Endothelial cell (in vitro differentiated cells): Measurements from ENCODE around the gene EIF3K. TPM values are rescaled to one million over a fixed set of nuclear protein-coding genes. Genes with fewer than 3 reads are reported as not detected.

Source experiments
- DNase-seq: peaks from one replicate; pipeline ENCODE4 v3.0.0; 2021; ENCODE audit warnings: low spot score
- H3K27ac Mint-ChIP-seq: one replicate; pipeline ENCODE4 v1.8.0; 2021; ENCODE audit warnings: mixed read lengths, inconsistent platforms; ENCODE audit not compliant: unreplicated experiment
- H3K27me3 Mint-ChIP-seq: one replicate; pipeline ENCODE4 v1.8.0; 2021; ENCODE audit warnings: mild to moderate bottlenecking, moderate library complexity, mixed read lengths, inconsistent platforms; ENCODE audit not compliant: unreplicated experiment
- H3K36me3 Mint-ChIP-seq: one replicate; pipeline ENCODE4 v1.8.0; 2021; ENCODE audit warnings: mild to moderate bottlenecking, low read depth, mixed read lengths, inconsistent platforms; ENCODE audit not compliant: unreplicated experiment
- H3K4me1 Mint-ChIP-seq: one replicate; pipeline ENCODE4 v1.8.0; 2021; ENCODE audit warnings: mild to moderate bottlenecking, mixed read lengths, inconsistent platforms; ENCODE audit not compliant: unreplicated experiment
- H3K4me3 Mint-ChIP-seq: one replicate; pipeline ENCODE4 v1.8.0; 2021; ENCODE audit warnings: mild to moderate bottlenecking, mixed read lengths, inconsistent platforms; ENCODE audit not compliant: unreplicated experiment
- H3K9me3 Mint-ChIP-seq: one replicate; pipeline ENCODE4 v1.8.0; 2021; ENCODE audit warnings: mixed read lengths, inconsistent platforms; ENCODE audit not compliant: unreplicated experiment
- total RNA-seq: library from RNA; stranded (reverse); fragmentation: NEBNext Ultra II Directional; extraction: Animal tissue kit (Norgen Biotek cat#: 25700); gene quantifications from one replicate; pipeline ENCODE4 v1.2.1, GENCODE V29; 2021; ENCODE audit not compliant: unreplicated experiment
- TF ChIP-seq, protein P1 (sequence below): fragments of 200-600 bp; sonication (generic); IDR thresholded peaks from one replicate; pipeline ENCODE4 v1.5.0; 2021; ENCODE audit warnings: antibody characterized with exemption; ENCODE audit not compliant: unreplicated experiment

The EIF3K gene
- total RNA-seq, 1 donor from 2014 or later: 469 TPM

DNA sequence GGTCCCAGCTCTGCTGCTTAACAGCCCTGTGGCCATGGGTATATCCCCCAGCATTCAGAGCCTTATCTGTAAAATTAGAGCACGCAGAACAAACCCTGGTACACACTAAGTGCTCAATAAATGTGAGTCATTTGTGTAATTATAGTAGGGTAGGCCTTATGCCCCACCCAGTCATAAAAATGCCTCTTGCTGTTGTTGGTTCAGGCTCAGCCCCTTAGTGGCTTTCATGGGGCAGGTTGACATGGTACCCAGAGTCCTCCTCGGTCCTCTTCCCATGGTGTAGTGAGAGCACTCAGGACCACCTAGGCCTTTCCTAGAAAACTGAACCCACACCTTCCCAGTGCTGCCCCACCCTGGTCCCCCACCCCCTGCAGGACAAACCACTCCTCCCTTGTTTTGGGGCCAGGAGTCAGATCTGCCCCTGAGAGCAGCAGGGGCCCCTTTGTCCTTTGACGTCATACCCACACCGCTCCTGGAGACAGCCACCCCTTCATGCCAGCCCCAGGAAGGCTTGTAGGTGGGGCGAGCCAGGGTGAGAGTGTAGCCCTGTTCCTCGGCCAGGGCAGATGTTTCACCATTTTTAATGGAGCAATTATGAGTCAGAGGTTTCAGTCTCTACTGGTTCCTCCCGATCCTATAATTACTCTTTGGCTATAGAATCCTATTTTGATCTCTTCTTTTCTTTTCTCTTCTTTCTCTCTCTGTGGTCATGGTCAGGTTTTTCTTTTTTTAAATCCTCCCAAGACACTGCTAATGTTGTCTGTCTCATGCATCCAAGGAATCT, 65.3 kb downstream of the EIF3K start:
- TF ChIP-seq, protein P1, sequence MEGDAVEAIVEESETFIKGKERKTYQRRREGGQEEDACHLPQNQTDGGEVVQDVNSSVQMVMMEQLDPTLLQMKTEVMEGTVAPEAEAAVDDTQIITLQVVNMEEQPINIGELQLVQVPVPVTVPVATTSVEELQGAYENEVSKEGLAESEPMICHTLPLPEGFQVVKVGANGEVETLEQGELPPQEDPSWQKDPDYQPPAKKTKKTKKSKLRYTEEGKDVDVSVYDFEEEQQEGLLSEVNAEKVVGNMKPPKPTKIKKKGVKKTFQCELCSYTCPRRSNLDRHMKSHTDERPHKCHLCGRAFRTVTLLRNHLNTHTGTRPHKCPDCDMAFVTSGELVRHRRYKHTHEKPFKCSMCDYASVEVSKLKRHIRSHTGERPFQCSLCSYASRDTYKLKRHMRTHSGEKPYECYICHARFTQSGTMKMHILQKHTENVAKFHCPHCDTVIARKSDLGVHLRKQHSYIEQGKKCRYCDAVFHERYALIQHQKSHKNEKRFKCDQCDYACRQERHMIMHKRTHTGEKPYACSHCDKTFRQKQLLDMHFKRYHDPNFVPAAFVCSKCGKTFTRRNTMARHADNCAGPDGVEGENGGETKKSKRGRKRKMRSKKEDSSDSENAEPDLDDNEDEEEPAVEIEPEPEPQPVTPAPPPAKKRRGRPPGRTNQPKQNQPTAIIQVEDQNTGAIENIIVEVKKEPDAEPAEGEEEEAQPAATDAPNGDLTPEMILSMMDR: no peak
- Mint-ChIP-seq H3K27ac (peak overlapping the region; percentile 94), H3K4me3 (peak overlapping the region; percentile 29), H3K27me3 (peaks cover 11% of the 10 kb centered on the region), H3K9me3 (no peaks in the 10 kb centered on the region), H3K36me3 (peaks cover 22% of the 10 kb centered on the region), H3K4me1 (peaks cover 73% of the 10 kb centered on the region)
- no peak for DNase-seq

- Mint-ChIP-seq H3K27me3 (peaks cover 11% of the 10 kb centered on the region), H3K4me3 (peak overlapping the region; percentile 29), H3K4me1 (peaks cover 67% of the 10 kb centered on the region), H3K9me3 (no peaks in the 10 kb centered on the region), H3K27ac (peak overlapping the region; percentile 94), H3K36me3 (peaks cover 19% of the 10 kb centered on the region)
- TF ChIP-seq, protein P1: no peak
- no peak for DNase-seq
These were observed 66.1 kb downstream of the EIF3K start for GRCh38 chr19:38684862-38685665.

DNA sequence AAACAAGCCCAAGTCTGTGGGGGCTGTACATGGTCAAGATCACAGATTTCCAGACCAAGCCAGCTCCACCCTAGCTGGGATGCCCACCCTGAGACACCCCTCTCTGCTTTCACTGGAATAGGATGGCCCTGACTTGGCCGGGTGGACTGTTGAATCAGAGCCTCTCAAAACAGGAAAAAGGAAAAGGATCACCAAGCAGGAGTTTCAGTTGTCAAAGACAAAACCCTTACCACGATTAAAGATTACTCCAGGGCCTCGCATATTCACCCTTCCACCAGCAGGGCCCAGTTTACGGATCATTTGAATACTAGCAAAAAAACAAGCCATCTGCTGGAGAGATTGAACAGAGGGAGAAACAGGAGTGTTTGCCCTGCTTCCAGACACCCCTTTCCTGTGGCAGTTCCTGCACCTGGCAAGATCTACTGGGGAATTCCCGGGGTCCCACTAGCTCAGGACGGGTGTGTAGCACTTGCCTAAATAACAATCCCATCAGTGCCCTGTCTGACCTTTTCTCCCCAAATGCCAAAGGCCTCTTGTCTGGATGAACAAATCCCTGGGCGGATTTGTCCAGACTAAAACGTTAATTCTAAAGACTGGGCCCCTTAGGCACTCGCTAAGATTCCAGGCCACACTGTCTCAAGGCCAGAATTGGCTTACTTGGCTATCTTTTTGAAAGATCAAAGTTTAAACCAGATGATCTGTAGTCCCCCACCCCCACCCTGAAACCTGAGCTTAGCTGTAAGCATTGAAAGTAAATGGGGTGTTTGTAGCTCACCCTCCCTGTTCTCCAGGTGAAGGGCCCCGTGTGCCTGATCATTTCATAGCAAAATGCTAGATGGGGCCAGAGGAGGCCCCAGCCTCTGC, 66.9 kb downstream of the EIF3K start:
- peak overlapping the region; percentile 10 for H3K4me3 Mint-ChIP-seq
- peaks cover 10% of the 10 kb centered on the region for H3K27me3 Mint-ChIP-seq
- H3K4me1 Mint-ChIP-seq: peaks cover 68% of the 10 kb centered on the region
- peak overlapping the region; percentile 94 for H3K27ac Mint-ChIP-seq
- H3K36me3 Mint-ChIP-seq: peaks cover 18% of the 10 kb centered on the region
- no peaks in the 10 kb centered on the region for H3K9me3 Mint-ChIP-seq
- TF ChIP-seq, protein P1: peak; percentile 53
- peak; percentile 52 for DNase-seq

DNA sequence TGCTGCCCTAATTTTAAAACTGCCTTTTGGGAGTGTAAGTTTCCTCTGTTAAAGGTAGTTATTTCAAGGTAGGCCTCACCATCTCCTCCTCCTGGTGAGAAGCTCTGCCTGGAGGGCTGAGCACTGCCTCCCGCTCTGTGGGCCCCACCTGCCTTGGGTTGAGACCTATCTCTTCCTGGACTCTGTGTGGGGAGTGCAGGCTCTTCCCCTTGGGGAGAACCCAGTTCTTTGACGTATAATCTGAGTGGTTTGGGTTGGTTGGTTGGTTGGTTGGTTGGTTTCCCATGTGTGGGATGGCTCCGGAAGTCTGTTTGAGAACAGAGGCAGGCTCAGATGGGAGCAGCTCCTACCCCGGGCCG, 67.5 kb downstream of the EIF3K start:
- Mint-ChIP-seq H3K4me3 (no peak overlapping the region), H3K9me3 (no peaks in the 10 kb centered on the region), H3K36me3 (peaks cover 14% of the 10 kb centered on the region), H3K27me3 (peaks cover 6% of the 10 kb centered on the region), H3K27ac (peak overlapping the region; percentile 94), H3K4me1 (peaks cover 63% of the 10 kb centered on the region)
- no peak for DNase-seq
- TF ChIP-seq, protein P1: no peak

Other genes with a start within 250 kb of the EIF3K start
- gene PSMD8, start 244.6 kb upstream of the EIF3K start, total RNA-seq: 137 TPM
- 0.74 TPM for gene GGN, start 231.2 kb upstream of the EIF3K start, total RNA-seq
- 3.2 TPM for gene SPRED3, start 230.5 kb upstream of the EIF3K start, total RNA-seq
- 10.6 TPM for gene FAM98C, start 216.1 kb upstream of the EIF3K start, total RNA-seq
- gene RASGRP4, start 193.0 kb upstream of the EIF3K start, total RNA-seq: 8.1 TPM
- gene RYR1, start 185.5 kb upstream of the EIF3K start, total RNA-seq: 1.3 TPM
- 7.5 TPM for gene MAP4K1, start 1.2 kb upstream of the EIF3K start, total RNA-seq
- 744 TPM for gene ACTN4, start 28.5 kb downstream of the EIF3K start, total RNA-seq
- gene CAPN12, start 125.3 kb downstream of the EIF3K start, total RNA-seq: 2.9 TPM
- gene LGALS7, start 154.3 kb downstream of the EIF3K start, total RNA-seq: 3.6 TPM
- 18.8 TPM for gene LGALS7B, start 170.0 kb downstream of the EIF3K start, total RNA-seq
- 0.46 TPM for gene LGALS4, start 193.8 kb downstream of the EIF3K start, total RNA-seq
- gene ECH1, start 212.6 kb downstream of the EIF3K start, total RNA-seq: 101 TPM
- gene HNRNPL, start 230.8 kb downstream of the EIF3K start, total RNA-seq: 343 TPM